COLO829 (cell line): Measurements from ENCODE around the gene IFNLR1.
"Not testable (repeated sequence)": the region's sequence is repeated elsewhere in the genome, so short reads cannot be mapped to it uniquely, and the experiment has no call there.

Experiments
- DNase-seq: peaks from one replicate; pipeline ENCODE4 v3.0.0; 2012; ENCODE audit warnings: low spot score

The IFNLR1 gene

DNA sequence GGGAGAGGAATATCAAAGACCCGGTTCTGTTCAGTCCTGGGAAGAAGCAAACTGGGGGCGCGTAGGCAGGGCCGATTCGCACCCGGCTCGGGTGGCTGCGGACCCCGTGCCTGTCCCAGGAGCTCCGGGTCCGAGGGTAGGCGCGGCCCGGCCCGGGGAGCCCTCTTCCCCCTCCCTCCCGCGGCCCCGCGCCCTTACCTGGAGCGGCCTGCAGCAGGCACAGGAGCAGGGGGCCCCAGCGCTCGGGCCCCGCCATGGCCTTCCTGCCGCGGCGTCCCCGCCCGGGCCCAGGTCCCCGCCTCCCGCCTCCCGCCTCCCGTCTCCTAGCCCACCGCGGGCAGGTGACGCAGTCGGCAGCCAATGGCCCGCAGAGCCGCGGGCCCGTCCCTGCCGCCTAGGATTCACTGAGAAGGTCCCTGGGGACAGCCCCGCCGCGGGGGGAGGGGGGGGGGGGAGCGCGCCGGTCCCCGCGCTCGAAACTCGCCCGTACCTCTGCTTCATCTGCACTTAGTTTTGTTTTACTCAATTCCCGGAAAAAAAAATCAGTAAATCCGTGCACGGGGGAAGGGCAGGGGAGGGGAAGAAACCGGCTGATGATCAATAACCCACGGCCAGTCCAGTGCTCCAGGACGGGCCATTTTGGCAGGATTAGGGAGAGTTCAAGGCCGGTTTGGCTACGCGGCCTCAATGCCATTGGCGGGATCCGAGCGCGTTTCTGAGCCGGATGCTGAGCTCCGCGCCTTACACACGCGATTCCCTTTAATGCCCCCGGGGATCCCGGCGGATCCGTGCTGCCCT is at the start of gene IFNLR1:
Gene IFNLR1, minus strand, starts transcription at position 297 of the 798 bp plus-strand sequence. Its CDS starts 41 bp downstream, at position 256.
- DNase-seq, result no peak

DNA sequence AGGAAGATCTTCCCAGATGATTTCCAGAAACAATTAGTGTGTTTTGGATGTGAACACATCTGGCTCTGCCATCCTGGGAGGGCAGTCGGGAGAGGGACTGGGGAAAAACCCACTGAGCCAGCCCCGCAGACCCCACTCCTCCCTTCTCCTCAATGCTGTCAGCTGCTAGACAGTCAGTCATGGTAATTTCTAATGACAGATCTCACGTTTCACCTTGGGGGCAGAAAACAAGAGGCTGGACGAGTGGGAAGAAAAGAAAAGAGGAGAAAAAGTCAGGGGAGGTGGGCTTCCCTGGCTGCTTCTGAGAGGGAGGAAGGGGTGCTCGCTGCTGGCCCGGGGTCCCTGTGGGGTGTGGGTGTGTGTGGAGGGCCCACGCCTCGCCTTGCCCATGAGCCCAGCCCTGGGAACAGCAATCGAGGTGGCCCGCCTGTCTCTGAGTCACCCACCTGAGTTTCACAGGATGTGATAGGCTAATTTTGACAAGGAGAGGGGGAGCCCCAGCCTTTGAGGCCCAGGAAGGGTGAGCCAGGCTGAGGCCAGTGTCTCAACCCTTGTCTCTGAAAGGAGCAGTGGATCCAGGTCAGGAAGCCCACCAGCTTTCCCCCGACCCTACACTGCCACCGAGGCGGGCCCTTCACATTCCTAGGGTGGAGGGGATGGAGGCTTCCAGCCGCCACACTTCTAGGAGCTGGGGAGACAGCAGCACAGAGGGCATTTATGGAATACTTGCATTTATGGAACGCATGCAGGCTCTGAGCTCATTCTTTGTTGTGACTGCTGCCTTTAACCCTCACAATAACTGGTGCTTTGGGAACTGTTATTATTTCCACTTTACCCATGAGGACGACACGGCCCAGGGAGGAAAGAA is 49.1 kb upstream of the IFNLR1 start:
- DNase-seq, result no peak

DNA sequence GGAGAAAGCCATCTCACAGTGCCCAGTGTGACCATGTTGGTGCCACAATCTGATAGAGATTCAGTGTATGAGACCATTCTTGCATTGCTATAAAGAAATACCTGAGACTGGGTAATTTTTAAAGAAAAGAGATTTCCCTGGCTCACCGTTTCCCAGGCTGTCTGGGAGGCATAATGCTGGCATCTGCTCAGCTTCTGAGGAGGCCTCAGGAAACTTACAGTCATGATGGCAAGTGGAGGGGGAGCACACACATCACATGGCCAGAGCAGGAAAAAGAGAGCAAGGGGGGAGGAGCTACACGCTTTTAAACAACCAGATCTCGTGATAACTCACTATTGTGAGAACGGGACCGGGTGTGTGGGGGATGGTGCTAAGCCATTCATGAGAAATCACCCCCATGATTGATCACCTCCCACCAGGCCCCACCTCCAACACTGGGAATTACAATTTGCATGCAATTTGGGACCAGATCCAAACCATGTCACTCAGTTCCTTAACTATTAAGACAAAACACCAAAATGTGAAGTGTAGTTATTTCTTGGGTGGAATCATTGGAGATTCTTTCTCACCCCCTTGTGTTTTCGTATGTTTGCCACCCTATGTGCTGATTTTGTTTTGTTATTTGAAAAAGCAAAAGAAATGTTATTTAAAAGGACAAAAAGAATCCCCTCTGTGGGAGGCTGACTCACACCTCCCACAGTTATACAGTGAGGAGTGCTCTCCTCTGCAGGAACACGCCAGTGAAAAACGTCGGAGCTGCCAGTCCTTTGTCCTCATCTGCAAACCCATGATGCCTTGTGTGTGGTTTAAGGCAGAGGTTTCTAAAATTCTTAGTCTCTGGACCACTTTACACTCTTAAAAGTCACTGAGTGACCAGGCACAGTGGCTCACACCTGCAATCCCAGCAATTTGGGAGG is 46.9 kb upstream of the IFNLR1 start:
- no peak for DNase-seq

DNA sequence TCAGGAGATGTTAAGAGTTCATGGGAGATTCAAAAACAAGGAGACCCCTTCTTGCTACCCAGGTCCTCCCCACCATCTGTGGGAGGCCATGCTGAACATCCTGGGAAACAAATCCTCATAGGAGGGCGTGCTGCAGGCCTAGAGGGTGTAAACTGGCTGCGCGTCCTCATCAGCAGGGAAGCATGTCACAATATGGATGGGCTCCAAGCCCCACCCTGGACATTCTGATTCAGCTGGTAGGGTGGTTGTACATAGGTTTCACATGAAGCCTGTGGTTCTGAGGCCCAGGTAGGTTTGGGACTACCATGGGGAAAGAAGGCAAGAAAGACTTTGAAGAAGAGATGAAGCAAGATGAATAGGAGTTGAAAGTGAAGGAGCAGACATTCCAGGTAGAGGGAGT is 44.6 kb upstream of the IFNLR1 start:
- no peak for DNase-seq

DNA sequence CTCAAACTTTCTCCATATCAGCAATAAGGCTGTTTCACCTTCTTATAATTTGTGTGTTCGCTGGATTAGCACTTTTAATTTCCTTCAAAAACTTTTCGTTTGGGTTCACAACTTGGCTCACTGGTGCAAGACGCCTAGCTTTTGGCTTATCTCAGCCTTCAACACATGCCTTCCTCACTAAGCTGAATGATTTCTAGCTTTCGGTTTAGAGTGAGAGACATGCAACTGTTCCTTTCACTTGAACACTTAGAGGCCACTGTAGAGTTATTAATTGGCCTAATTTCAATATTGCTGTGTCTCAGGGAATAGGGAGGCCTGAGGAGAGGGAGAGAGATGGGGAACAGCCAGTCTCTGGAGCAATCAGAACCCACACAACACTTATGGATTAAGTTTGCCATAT is 41.2 kb upstream of the IFNLR1 start:
- no peak for DNase-seq

DNA sequence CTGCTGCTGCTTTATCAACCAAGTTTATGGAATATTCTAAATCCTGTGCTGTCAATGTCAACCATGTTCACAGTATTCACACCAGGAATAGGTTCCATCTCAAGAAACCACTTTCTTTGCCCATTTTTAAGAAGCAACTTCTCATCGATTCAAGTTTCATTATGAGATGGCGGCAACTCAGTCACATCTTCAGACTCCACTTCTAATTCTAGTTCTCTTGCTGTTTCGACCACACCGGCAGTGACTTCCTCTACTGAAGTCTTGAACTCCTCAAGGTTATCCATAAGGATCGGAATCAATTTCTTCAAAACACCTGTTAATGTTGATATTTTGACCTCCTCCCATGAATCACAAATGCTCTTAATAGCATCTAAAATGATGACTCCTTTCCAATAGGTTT is 39.7 kb upstream of the IFNLR1 start:
- DNase-seq, result no peak

DNA sequence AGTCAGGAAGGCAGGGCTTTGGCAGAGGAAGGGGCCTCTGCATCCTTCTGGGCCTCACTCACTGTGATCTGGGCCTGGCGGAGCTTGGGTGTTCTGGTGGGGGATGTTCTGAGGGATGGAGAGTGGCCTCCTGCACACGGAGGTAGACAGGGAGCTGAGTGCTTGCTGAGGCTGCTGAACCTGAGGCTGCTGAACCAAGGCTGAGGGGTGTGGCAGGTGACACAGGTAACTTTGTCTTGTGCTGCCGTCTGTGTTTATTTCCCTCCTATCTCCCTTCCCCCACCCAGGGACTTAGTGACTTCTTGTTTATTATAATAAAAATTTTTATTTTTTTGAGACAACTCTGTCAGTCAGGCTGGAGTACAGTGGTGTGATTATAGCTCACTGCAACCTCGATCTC is 37.7 kb upstream of the IFNLR1 start:
- DNase-seq, result no peak

DNA sequence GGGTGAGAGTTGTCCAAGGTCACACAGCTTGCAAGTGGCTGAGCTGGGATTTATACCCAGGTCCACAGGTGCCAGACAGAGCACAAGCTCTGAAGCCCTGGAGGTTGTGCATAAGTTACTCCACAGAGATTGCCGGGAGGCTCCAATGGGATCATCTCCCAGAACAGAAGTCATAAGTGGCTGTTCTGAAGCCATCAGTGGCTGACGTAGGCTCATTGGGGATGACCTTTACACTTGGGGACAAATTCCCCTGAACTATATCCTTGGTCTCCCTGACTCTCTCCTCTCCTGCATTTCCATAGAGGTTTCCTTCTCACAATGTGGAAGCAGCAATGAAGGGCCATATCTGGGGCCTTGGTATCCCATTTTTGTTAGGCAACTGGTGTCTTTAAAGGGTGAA is 37.0 kb upstream of the IFNLR1 start:
- DNase-seq, result no peak

DNA sequence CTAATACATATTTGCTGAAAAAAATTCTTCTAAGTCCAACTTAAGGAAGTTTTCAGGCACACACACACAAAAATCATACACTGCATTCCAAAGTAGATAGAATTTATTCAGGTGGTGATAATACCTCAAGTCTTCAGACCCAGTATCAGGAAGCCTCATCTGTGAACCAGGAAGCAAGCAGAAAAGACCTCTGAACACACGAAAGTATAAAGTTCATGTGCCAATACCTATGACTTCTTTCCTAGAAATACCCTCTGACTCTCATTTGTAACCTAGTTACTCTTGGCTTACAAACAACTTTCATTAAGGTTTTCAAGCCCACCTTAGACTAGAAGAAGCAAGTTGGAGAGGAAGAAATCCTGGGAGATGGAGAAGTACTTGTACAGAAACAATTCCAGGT is 35.7 kb upstream of the IFNLR1 start:
- no peak for DNase-seq

DNA sequence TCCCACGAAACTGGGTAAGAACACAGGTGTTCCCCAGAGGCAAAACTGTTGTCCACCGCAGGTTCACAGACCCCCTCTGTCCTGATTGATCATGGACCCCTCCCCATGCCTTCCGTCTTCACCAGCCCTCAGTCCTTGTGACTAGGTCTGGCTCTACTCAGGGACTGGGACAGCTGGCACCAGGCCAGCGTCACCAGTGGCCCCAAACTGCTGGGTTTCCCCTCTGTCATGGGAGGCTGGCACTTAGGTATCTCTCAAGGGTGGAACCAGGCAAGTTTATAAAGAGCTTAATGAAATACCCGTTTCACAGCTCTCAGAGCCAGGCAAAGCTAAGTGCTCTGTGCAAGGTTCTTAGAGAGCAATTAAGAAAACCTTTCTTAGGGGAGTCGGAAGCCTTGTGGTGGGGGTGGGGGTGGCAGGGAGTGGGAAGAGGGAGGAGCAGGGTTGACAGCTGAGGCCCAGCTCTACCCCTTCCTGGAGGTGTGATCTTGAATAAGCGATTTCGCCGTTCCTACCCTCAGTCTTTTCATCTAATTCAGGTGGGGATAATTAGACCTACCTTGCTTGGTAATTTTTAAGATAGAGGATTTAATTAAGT is 35.0 kb upstream of the IFNLR1 start:
- no peak for DNase-seq

DNA sequence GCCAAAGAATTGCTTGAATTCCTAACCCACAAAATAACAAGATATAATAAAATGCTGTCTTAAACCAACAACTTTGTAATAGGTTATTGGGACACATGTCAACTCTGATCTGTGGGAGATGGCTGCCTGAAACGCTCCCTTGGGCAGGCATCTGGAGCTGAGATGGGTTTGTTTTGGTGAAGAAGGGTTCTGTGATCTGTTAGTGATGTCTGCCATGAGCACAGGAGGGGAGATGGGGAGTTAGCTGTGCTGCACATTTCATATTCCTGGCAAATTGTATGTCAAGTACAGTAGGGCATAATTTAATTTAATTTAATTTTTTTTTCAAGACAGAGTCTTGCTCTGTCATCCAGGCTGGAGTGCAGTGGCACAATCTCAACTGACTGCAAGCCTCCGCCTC is 34.2 kb upstream of the IFNLR1 start:
- no peak for DNase-seq

DNA sequence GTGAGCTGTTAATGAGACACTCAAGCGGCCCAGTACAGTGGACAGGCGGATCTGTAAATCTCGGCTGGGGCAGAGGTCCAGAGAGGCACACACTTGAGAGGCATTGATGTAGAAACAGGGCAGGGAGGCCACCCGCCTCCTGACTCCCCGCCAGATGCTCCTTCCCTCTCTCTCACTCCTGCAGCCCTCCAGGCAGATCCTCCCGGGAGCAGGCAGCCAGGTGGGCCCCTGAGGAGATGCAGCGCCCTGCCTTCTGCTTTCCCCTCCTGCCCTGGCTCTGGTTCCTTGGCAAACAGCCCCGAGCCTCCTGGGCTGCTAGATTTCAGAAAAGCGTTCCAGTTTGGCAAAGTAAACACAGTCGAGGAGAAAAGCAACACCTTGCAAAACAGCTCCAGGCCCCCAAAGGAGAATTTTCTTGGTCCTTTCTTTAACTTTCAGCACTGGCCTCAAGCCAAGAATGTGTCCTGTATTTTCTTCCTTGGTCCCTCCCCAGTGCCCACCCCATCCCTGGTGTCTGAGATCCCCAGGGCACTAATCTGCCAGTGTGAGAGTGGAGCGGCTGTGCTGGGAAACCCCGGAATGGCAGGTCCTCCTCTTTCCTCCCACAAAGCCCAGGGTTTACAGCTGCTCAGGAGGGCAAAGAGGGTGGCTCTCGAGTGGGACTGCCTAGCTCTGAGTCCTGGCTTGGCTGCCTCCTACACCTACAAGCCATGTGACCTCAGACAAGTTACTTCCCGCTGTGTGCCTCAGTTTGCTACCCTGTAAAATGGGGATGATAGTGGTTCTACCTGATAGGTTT is 29.4 kb upstream of the IFNLR1 start:
- no peak for DNase-seq

DNA sequence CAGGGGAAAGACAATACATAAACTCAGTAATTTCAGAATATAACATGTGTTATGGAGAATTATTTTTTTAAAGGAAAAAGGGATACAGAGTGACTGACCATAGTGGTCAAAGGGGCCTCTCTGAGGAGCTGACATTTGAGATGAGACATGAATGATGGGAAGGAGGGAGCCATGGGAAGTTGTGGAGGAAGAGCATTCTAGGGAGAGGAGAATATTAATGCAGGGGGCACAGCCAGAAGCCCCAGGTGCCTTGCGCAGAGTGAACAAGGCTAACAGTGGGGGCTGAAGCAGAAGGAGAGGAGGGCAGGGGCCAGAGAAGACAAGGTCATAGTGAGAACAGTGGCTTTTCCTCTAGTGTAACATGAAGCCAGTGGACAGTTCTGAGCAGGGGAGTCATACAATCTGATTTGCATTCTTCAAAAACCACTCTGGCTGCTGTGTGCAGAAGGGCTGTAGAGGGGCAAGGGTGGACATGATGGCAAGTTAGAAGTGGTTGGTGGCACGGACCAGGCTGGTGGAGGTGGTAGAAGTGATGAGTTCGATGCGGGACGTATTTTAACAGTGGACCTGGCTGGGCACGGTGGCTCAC is 28.2 kb upstream of the IFNLR1 start:
- DNase-seq, result no peak

DNA sequence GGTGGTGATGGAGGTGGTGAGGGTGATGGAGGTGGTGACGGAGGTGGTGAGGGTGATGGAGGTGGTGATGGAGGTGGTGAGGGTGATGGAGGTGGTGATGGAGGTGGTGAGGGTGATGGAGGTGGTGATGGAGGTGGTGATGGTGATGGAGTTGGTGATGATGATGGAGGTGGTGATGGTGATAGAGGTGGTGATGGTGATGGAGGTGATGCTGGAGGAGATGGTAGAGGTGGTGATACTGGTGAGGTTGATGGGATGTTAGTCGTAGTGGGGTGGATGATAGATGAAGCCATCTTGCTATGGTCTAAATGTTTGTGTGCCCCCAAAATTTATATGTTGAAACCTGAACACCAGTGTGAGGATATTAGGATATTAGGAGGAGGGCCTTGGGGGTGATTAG is 25.3 kb upstream of the IFNLR1 start:
- DNase-seq, result no peak

DNA sequence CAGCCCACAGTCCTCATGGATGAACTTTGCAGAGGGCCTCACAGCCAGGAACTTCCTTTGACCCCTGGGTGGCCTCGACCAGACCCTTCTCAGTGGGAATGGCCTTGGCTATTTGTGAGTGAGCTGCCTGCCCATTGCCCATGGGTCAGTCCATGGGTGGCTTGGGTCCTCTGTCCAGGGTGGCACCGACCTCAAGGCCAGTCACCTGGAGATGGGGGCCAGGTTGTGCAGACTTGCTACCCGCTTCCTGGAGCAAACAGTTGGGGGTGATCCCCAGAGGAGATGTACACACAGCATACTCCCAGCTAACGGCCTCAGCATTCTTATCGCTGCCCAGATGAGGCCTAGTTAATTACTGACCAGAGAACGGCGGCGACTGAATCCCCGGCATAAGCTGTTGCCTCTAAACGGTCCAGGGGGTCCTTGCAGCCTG is 23.1 kb upstream of the IFNLR1 start:
- no peak for DNase-seq

DNA sequence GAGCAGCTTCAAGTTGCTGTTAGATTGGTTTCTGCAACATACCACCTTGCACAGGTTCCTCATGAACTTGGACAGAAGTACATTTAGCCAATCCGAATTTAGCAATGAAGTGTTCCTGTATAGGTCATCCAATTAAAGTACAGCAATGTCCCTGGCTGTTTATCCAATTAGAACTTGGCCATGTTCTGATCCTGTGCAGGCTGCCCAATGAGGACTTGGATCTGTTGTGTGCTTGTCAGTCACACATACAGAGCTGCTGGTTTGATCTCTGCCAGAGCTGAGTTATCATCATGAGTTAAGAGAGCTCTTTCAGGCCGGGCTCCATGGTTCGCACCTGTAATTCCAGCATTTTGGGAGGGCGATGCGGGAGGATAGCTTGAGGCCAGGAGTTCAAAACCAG is 22.0 kb upstream of the IFNLR1 start:
- no peak for DNase-seq

DNA sequence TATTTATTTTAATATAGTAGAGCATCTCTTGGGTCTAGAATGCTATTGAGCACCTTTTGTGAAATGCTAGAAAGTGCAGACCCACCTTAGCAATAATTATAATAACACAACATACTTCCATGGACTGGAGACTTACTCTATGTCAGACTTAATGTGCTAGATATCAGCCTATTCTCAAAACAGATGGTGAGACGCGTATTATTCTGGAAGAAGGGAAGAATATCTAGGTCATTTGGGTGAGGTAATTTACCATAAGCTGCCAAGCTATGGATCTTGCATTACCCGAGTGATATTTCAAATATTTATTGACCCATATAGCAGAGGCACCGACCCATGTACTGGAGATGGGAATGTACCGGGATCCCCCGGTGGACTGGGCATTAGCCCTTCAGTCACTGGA is 20.6 kb upstream of the IFNLR1 start:
- no peak for DNase-seq

DNA sequence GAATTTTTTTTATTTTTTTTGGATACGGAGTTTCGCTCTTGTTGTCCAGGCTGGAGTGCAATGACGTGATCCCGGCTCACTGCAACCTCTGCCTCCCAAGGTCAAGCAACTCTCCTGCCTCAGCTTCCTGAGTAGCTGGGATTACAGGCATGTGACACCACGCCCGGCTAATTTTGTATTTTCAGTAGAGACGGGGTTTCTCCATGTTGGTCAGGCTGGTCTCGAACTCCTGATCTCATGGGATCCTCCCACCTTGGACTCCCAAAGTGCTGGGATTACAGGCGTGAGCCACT is 20.3 kb upstream of the IFNLR1 start:
- DNase-seq, result not testable (repeated sequence)

DNA sequence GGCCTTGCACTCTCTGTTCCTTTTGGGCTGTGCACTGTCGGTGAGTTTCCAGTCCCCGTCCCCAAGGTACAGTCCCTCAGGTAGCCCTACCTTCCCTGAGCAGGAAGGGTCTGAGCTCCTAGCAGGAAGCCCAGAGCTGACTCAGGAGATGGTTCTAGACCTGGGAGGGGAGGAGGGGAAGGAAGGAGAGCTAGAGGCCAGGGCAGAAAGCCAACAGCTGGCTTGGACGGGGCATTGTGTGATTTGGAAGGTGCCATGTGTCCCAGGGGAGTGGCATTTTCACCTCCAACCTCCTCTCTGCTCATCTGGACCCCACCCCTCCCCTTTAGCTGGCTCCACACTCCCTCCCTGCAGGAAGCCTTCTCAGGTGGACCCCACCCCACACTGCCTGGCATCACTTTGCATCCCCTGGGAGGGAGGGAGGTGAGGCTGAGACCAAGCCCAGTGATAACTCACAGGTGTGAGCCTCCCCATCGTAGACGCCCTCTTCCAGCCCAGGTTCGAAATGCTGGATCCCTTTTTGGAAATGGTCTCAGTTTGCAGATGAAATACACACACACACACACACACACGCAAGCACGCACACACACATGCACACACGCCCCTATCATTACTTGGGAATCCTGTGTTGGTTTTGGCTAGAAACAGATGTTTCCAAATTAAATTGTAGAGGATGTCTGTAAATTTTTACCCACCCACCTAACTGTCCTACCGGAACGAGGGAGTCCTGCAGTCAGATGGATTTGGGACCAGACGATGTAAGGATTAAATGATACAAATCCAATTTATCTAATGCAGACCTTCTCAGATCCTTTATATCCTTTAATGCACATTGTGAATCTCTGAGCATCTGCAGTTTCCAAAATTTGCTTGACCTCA is 19.7 kb upstream of the IFNLR1 start:
- DNase-seq, result no peak

DNA sequence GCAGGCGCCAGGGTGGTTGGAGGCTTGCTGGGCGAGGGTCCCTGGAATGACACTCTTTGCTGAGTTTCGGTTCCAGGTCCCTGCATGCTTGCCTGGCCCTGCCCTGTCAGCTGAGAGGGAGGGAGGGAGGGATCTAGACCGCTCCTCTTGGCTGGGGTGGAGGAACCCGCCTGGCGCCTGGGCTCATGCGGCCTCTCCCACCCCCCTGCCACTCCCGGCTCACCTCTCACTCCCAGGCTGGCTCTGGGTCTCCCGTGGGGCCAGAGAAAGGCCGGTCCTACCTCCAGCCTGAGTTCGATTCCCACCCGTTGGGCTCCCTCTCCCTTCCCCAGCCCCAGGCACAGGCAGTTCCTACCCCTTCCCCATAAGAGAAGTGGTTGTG is 19.0 kb upstream of the IFNLR1 start:
- no peak for DNase-seq
